ENCODE measurements around the gene MED13L.

The MED13L gene

DNA sequence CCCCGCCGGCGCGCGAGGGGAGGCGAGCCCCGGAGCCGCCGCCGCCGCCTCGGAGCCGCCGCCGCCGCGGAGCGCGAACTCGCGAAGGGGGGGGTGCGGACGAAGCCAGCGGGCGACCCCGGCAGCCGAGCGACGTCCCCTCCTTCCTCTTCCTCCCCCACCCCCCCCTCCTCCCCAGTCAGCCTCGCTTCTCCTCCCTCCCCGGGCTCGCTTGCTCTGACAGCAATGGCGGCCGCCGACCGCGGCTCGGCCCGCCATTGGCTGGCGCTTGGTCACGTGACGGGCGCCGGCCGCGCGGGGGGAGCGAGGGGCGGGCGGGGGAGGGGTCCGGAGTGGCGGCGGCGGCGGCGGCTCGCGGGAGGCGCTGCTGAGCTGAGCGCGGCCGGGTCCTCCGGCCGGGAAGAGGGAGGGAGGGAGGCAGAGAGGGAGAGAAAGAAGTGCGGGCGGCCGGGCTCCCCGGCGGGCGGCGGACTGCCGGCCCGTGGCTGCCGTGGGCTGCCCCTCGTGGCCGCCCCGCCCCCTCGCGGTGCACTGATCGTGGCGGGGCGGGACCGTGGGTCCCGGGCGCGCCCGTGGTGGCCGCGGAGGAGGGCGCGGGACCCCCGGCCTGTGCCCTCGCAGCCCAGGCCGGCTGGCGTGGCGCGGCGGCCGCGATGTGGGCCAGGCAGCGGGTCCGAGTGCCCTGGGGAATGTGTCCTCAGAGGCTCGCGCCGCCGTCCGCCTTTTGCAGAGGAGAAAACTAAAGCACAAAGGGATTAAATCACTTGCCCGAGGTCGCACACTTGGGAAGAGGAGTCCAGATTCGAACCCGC, at the start of gene MED13L:
MED13L (minus strand) TSS at position 227 of the 812 bp plus-strand sequence. CDS start 562 bp downstream, outside the sequence.
- DNase-seq (ENCODE audit: low read depth in 3 of 3, low spot score in 1 of 3) = peak; percentile 70 to 88 (median 86)

DNA sequence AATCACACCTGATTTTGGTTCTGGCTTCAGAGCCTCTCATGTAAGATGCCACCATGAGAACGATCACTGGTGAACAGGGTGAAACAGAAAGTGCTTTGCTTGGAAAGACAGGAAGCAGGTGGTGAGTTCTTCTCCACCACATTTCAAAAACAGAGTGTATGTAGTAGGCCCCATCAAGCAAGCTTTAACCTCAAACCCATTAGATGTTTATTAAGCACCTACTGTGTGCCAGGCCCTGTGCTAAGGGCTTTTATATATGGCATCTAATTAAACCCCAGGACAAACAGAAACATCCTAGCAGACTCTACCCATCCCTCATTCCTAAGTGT, 47.8 kb upstream of the MED13L start:
- DNase-seq (ENCODE audit: low read depth in 3 of 3, low spot score in 1 of 3) = no peak

DNA sequence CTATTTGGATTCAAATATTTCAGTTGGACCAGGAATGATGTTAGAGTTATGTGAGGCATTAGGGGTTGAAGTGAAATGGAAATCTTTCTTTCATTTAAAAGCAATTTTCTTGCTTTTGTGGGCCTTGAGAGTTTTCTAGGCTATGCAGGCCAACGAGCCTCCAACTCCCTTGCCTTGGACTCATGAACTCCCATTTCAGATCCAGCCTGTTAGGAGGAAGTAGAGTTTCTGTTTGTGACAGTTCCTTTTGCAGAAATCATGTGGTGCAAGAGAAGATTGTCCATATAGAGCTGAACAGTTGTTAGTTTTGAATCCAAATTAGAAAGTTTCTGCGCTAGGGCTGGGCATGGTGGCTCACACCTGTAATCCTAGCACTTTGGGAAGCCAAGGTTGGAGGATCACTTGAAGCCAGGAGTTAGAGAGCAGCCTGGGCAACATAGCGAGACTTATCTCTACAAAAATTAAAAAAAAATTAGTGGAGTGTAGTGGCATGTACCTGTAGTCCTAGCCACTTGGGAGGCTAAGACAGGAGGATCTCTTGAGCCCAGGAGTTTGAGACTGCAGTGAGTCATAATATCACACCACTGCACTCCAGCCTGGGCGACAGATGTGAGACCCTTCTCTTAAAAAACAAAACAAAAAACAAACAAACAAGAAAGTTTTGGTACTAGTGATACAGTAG, 47.3 kb upstream of the MED13L start:
- no peak for DNase-seq (ENCODE audit: low read depth in 3 of 3, low spot score in 1 of 3)

DNA sequence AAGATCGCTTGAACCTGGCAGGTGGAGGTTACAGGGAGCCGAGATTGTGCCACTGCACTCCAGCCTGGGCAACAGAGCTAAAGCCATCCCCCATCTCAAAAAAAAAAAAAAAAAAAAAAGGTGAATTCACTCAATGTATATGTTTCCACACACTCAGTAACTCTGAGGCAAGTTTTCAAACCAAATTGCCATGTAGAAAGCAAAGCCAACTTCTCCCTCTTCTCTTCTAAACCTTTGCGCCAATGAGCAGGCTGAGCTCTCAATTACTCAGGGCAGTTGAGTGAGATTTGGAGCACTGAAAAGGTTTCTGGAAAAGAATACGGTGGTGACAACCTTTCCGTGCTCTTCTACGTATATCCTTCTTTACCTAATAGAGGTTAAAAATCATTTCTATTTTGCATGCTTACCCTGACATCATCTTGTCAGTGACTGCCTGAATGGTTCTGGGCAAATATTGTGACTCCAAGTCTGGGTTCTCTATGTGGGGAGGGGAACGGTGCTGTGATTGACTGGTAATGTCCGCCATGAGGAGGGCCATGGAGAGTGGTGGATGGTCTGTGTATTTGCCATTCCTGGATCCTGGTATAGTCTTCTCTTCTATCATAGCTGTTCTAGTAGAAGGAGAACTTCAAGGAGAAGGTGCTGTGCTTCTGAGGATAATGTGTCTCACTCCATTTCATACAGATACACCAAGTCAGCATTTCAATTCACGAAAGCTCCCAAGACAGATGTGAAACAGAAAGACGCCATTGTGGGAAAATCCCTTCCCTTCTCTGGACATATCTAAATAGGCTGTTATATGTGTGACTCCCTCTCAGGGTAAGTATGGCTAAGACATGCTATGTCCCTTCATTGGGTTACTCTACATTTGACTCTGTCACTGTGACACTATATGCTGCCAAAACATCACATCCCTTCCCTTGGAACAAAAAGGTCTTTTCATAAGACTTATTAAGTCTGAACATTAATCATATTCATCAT, 46.2 kb upstream of the MED13L start:
- no peak for DNase-seq (ENCODE audit: low read depth in 3 of 3, low spot score in 1 of 3)

DNA sequence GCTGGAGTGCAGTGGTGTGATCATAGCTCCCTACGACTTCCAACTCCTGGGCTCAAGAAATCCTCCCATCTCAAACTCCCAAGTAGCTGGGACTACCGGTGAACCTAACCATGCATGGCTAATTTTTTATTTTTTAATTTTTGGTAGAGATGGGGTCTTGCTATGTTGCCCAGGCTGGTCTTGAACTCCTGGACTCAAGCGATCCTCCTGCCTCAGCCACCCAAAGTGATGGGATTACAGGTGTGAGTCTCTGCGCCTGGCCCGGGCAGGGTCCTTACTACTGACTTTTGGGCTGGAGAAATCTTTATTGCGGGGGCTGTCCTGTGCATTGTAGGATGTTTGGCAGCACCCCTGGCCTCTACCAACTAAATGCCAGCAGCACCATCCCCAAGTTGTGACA, 44.4 kb upstream of the MED13L start:
- DNase-seq (ENCODE audit: low read depth in 3 of 3, low spot score in 1 of 3) = no peak

DNA sequence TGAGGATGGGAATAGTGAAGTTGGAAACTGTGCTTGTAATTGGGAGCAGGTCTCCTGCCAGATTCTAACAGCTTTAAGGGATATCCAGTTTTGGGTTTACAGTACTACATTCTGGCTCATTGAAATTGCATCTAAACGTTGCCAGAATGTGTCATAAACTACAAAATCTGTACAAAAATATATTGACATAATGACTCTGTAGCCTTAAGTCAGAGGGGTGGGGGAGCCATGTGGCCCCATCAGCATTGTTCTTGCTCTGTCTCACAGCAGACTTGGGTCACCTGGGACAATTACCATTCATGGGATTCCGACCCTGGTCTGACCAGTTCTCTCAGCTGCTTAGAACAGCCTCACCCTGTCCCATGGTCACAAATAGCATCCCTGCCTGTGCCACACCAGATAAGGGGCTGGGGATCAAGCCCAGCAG, 43.3 kb upstream of the MED13L start:
- no peak for DNase-seq (ENCODE audit: low read depth in 3 of 3, low spot score in 1 of 3)

DNA sequence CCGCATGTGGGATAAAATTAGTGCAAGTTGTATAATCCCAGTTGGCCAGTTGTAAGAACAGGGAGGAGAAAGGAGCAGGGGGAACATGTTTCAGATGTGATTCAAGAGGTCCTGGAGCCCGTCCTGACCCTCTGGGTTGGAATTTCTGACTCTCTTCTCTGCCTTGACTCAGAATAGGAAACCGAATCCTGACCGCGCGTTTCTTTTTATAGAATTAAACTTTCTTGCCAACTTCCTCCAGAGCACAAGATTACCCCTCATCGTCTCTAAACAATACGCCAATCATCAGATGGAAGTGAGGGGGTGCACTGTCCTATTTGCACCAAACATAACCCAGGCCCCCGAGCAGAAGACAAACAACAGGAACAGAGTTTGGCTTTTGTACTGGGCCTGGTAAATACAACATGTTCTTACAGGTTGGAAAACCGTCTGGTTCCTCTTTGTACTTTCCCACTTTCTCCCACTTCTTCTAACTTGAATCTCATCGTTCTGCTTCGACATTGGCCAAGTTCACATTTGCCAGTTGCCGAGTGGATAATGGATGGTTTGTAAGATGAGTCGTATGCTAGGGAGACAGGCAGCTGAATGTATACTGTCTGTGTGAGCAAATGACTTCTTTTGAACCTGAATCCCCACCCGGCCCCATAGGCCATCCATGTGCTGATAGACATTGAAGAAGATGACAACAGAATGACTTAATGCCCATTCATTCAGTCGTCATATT, 42.6 kb upstream of the MED13L start:
- no peak for DNase-seq (ENCODE audit: low read depth in 3 of 3, low spot score in 1 of 3)

DNA sequence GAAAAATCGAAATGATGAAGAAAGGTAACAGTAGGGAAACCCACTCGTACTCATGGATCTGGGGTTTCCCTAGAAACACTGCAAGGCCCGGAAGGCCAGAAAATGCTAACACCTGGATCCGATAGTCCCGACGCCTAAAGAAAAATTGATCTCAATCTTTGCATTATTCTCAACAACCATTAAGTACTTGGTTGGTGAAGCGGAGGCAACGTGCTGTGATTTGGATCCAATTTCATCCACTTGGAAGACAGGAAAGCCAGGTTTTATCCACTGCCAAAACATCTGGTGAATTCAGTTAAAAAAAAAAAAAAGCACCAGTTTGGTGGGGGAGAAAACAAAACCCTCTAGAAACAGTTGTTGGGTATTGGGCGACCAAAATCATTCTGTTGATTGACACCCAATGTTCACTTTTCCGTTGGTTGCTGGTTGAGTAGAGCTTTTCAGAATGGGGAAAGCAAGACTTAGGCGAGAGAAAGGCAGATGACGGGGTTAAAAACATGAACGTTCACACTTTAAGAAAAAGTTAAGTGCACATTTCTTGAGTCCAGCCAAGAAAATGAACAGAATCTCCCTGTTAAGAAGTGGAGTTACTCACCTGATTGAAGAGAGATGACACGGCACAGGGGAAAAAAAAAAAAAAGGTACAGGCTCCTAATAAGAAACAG, 41.9 kb upstream of the MED13L start:
- no peak for DNase-seq (ENCODE audit: low read depth in 3 of 3, low spot score in 1 of 3)

DNA sequence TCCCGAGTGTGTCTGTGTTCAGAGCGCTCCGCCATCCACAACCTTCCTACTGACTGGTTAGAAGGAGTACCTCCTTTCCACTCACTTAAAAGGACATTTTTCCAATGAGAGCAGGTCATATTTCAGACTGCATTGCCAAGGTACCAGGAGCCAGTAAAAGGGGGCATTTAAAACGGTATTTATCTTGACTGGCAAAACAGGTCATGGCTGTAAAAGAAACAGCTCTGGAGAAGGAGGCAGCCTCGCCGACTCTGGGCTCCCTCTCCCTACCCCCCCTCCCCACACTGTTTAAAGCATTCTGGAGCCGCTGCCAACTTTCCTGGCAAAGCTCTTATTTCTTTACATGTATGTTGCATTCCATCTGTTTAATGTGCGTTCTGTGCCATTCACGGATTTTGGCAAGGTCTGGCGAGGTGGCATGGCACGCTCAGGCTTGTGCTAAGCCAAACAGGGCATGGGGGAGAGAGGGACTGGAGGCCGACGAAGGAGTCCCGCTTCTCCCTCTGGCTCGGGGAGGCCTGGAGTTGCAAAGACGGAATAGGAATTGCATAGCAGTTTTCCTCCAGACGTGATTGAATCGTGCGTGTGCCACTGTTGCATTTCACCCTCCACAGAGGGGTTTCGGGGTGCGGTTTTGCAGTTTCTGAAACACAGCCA, 41.2 kb upstream of the MED13L start:
- DNase-seq (ENCODE audit: low read depth in 3 of 3, low spot score in 1 of 3) = no peak

DNA sequence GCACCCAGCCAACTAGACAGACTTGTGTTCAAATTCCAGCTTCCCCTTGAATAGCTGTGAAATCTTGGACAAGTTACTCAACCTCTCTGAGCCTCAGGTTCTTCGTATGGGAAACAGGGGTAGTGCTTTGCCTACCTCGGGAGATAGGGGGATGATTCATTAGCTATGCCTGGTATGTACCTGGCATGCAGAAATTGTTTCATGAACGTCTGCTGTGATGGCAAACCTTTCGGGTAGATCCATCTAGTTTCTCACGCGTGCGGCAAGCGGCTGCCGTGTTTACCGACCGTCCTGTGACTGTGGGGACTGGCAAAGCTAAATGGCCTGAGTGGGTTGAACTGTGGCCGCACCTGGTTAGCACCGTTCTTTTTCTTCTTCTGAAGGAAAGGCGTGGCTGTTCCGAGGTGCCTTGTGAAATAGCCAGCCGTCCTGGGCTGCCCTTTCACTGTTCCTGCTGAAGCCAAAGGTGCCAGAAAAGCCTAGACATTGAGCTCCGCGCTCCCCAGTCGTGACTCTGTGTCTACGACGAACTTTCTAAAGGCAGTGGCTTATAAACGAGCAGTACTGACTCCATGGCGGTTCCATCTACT, 40.6 kb upstream of the MED13L start:
- no peak for DNase-seq (ENCODE audit: low read depth in 3 of 3, low spot score in 1 of 3)

DNA sequence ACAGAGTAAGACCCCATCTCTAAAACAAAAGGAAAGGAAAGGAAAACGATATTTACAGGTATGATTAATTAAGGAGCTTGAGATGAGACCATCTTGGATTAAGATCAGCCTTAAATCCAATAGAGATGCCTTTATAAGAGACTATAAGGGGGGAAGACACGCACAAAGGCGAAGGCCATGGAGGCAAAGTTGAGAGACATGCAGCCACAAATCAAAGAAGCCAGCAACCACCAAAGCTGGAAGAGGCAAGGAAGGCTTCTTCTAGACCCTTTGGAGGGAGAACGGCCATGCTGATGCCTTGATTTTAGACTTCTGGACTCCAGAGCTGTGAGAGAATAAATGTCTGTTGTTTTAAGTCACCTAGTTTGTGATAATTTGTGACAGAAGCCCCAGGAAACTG, 39.6 kb upstream of the MED13L start:
- DNase-seq (ENCODE audit: low read depth in 3 of 3, low spot score in 1 of 3) = no peak

DNA sequence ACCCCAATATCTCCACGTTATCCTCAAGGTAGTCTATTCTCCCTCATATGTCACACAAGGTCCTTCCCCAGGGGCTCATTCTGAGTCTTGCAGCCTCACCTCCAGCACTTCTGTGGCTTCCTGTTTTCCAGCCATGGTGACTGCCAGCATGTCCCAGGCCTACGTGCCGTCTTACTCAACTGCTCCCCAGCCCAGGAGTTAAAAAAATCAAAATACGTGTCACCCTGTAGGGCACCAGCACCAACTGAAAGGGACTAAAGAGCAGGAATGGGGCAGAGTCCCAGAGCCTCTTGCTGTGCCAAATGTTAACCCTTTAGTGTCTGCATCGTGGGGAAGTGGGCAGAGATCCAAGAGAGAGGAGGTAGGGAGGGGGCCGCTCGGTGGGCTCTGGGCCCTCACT, 37.0 kb upstream of the MED13L start:
- DNase-seq (ENCODE audit: low read depth in 3 of 3, low spot score in 1 of 3) = no peak

DNA sequence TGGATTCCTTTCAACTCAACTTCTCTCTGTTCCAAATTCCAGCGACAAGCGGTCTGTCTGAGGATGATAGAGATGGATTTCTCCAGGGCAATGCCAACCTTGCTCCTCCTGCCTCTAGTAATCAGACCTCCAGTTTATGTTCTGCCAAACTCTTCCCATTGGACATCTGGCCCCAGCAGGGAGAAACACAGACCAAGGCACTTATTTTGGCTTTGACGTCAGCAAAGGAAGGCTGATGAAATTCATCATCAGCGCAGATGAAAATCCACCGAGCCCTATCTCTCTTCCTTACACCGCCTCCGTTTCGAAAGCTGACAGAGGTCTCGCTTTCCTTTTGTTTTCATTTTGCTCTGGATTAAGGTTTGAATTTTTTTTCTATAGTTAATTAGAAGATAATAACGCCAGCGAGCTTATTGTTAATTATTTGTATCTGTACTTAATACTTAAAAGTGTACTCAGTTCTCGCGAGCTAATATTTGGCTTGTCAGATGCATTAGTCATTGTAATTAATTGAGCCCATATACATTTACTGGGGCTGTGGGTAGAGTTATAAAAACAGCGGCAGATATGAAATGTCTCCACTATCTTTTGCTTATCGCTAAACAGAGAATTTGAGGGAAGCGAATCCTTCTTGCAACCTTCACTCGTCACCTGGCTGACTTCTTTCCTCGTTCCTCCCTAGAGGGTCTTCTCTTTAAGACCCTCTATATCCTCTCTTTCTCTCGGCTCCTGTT, 35.9 kb upstream of the MED13L start:
- DNase-seq (ENCODE audit: low read depth in 3 of 3, low spot score in 1 of 3) = no peak

DNA sequence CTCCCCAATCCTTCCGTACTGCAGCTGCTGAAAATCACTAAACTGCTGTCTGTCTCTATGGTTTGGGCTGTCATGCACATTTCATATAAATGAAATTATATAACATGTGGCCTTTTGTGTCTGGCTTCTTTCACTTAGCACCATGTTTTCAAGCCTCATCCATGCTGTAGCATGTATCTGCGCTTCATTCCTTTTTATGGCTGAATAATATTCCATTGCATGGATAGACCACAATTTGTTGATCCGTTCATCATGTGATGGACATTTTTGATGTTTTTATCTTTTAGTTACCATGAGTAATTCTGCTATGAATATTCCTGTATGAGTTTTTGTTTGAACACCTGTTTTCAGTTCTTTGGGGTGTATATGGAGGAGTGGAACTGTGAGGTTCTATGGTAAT, 32.6 kb upstream of the MED13L start:
- no peak for DNase-seq (ENCODE audit: low read depth in 3 of 3, low spot score in 1 of 3)

DNA sequence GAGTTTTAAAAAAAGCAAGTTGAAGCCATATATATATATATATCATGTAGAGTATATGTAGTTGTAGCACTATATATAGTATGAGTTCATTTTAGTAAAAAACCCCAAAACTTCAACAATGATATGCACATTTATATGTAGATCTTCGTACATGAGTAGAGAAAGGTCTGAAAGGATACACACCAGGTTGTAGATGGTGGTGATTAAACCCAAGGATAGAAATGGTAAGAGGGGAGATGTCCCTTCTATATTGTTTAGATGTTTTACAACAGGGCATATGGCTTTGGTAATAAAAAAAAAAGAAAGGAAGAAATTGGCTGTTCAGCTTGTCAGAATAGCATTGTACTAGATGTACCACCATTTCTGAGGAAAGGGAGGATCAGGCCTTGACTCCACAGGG, 31.9 kb upstream of the MED13L start:
- DNase-seq (ENCODE audit: low read depth in 3 of 3, low spot score in 1 of 3) = no peak

DNA sequence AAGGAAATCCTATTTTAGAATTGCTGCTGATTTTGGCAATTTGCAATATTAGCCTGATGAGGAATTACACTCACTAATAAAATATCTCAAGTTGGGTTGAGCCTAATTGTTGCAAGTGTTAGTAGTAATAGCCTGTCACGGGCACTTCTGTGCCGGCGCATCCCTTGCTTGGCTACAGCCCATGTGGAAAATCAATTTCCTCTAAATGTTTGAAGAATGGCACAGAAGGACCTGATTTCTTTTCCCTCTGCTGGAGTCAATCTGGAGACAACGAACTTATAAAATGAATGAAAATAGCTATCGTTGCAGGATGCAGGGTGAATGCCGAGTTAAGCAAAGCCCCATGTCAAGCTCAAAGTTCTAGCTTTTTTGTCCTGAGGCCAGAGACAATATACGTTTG, 31.2 kb upstream of the MED13L start:
- no peak for DNase-seq (ENCODE audit: low read depth in 3 of 3, low spot score in 1 of 3)

DNA sequence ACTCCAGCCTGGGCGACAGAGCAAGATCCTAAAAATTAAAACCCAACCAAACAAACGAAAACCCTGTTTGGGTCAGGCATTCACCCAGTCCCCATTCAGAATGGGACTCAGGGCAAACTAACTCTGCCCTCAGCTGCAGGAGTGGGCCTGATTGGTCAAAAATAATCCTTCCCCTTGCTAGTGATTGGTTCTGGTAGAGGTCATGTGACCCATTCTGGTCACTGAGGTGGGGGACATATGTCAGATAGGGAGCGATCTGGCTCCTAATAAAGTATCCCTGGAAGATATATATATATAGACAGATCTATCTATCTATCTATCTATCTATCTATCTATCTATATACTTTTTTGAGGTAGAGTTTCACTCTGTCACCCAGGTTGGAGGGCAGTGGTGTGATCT, 29.5 kb upstream of the MED13L start:
- DNase-seq (ENCODE audit: low read depth in 3 of 3, low spot score in 1 of 3) = no peak

DNA sequence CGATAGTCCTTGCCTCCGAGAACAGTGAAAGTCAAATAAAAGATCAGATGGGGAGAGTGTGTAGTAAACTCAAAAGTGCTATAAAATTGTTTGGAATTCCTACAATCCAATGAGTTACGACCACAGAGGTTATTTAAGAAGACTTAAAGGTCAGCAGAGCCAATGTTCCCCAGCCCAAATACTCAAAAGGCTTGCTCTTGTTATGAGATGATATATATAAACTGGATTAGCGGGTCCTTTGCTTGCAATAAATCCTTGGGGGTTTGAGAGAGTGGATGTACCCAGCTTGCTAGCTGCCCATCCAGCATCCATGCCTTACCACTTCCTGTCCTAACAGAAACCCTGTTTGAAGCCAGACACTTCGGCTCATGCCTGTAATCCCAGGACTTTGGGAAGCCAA, 29.0 kb upstream of the MED13L start:
- DNase-seq (ENCODE audit: low read depth in 3 of 3, low spot score in 1 of 3) = no peak

DNA sequence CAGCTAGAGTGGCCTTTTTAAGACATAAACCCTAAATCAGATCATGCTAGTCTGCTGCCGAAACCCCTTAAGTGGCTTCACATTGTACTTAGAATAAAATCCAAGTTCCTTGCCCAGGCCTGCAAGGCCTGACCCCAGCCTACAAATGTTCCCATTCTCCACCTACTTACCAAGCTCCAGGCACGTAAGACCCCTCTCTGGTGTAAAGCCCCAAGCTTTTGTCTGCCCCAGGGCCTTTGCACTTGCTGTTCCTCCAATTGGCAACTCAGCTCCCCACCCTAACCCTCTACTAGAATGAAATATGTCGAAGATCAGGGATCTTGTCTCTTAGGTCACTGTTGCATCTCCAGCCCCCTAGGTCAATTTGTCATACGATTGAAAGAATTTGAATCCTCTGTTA, 27.1 kb upstream of the MED13L start:
- no peak for DNase-seq (ENCODE audit: low read depth in 3 of 3, low spot score in 1 of 3)

All from stimulated activated CD4-positive, alpha-beta T cell treated with anti-CD3 and anti-CD28 coated beads, TNF-alpha, amount 100 ng/mL, for 1 hour (primary cell).